GM10248 (cell line): ENCODE data around the gene C12orf42.
A peak's percentile ranks its signal among the peaks of the same experiment; 100 is the strongest.

Source experiments
- CTCF ChIA-PET: fragments of 300-600 bp; sonication (Branson Sonifier 250); formaldehyde crosslinking; extraction: SDS; loops from one replicate; lab custom pipeline; 2021; ENCODE audit warnings: antibody characterized with exemption; lab: Yijun Ruan, JAX
- POLR2A ChIA-PET: fragments of 350-650 bp; sonication (Branson Sonifier 250); formaldehyde crosslinking; extraction: SDS; loops from one replicate; lab custom pipeline; 2020; ENCODE audit warnings: antibody characterized with exemption; lab: Yijun Ruan, JAX
- DNase-seq: peaks from one replicate; pipeline ENCODE4 v3.0.0; 2012; ENCODE audit errors: extremely low spot score
- CTCF ChIP-seq: IDR thresholded peaks from 2 replicates; pipeline ENCODE4 v1.5.1; 2012; ENCODE audit warnings: mild to moderate bottlenecking, low read depth; ENCODE audit errors: extremely low read depth, missing control alignments, control extremely low read depth

Gene C12orf42

GRCh38 chr12:103333676-103334075 lies 162.1 kb downstream of the C12orf42 start:
- ChIA-PET CTCF (interaction anchor here (1.2 kb wide), 1 partner anchor 29 kb away, joined by 3 read pairs; no protein-coding TSS in a partner anchor), POLR2A (no interaction called here)
- no peak for DNase-seq
- no peak for TF ChIP-seq CTCF

- no peak for TF ChIP-seq CTCF
- DNase-seq, result no peak
- ChIA-PET POLR2A (no interaction called here), CTCF (no interaction called here)
Measured at GRCh38 chr12:103331643-103332042, 164.1 kb downstream of the C12orf42 start.

GRCh38 chr12:103330672-103331071 lies 165.1 kb downstream of the C12orf42 start:
- POLR2A ChIA-PET, result no interaction called here
- CTCF ChIA-PET, result interaction anchor here (1.2 kb wide), 1 partner anchor 13 kb away, joined by 3 read pairs; no protein-coding TSS in a partner anchor
- TF ChIP-seq CTCF, result no peak
- DNase-seq, result no peak

- DNase-seq, result no peak
- TF ChIP-seq CTCF, result no peak
- ChIA-PET CTCF (no interaction called here), POLR2A (no interaction called here)
Measured at GRCh38 chr12:103327676-103328075, 168.1 kb downstream of the C12orf42 start.

- no peak for TF ChIP-seq CTCF
- ChIA-PET CTCF (interaction anchor here (0.8 to 1.4 kb wide), 7 partner anchors 8 to 846 kb away, joined by 3 to 6 read pairs (median 3); no protein-coding TSS in a partner anchor), POLR2A (no interaction called here)
- peak; percentile 20 for DNase-seq
Measured at GRCh38 chr12:103326190-103326589, 169.6 kb downstream of the C12orf42 start.

- CTCF ChIA-PET, result interaction anchor here (1.0 kb wide), 1 partner anchor 8 kb away, joined by 3 read pairs; no protein-coding TSS in a partner anchor
- no peak for DNase-seq
- no peak for TF ChIP-seq CTCF
- POLR2A ChIA-PET, result no interaction called here
Measured at GRCh38 chr12:103318566-103318965, 177.2 kb downstream of the C12orf42 start.
